ENCODE measurements around the gene NOL4L. TPM values are rescaled to one million over a fixed set of nuclear protein-coding genes. Genes with fewer than 3 reads are reported as not detected.

NOL4L gene
- total RNA-seq, 1 experiment from 2014 or later, result 31.7 TPM

- H3K4me1 Mint-ChIP-seq, result peaks cover 17 to 23% of the 10 kb centered on the region in 2 experiments
- Histone ChIP-seq H3K9me3 (ENCODE audit: control insufficient read depth, low read depth, low read length) (no peaks in the 10 kb centered on the region), H3K4me2 (ENCODE audit: insufficient read depth, insufficient read length, low read length) (no peak overlapping the region), H2AFZ (ENCODE audit: low read length) (no peak overlapping the region), H3K14ac (ENCODE audit: insufficient read depth, low read length) (no peak overlapping the region), H3K79me1 (ENCODE audit: insufficient read depth, low read depth, low read length, poor library complexity, severe bottlenecking) (no peaks in the 10 kb centered on the region), H3K4ac (ENCODE audit: low read depth, low read length) (no peak overlapping the region), H2BK12ac (ENCODE audit: insufficient read length, low read depth, low read length) (no peak overlapping the region), H4K91ac (ENCODE audit: insufficient read length, low read depth, low read length) (no peak overlapping the region), H2BK5ac (ENCODE audit: insufficient read length, low read length) (no peak overlapping the region), H3K27ac (ENCODE audit: insufficient read length, low read depth, low read length) (no peak overlapping the region), H3K23me2 (ENCODE audit: insufficient read length, low read depth, low read length, poor library complexity, severe bottlenecking) (peaks cover 4% of the 10 kb centered on the region), H3T11ph (ENCODE audit: low read length) (no peak overlapping the region), H3K9ac (ENCODE audit: extremely low read depth, insufficient read length, low read length) (no peak overlapping the region), H3K18ac (ENCODE audit: insufficient read length, low read depth, low read length) (no peak overlapping the region), H4K8ac (replicated peaks; ENCODE audit: insufficient read length, low read depth, low read length) (no peak overlapping the region), H4K5ac (ENCODE audit: insufficient read length, low read depth, low read length) (no peak overlapping the region), H3K4me1 (ENCODE audit: insufficient read depth, low read length) (no peaks in the 10 kb centered on the region), H3K56ac (ENCODE audit: insufficient read length, low read depth, low read length) (no peak overlapping the region), H3K79me2 (ENCODE audit: insufficient read depth, low read length) (no peaks in the 10 kb centered on the region), H2BK15ac (ENCODE audit: low read depth, low read length) (no peak overlapping the region), H2BK20ac (ENCODE audit: low read depth, low read length, poor library complexity, severe bottlenecking) (no peak overlapping the region), H2BK120ac (ENCODE audit: low read depth, low read length, poor library complexity, severe bottlenecking) (no peak overlapping the region), H3K27me3 (ENCODE audit: insufficient read depth, low read length) (no peaks in the 10 kb centered on the region), H4K20me1 (ENCODE audit: control insufficient read depth, insufficient read depth, insufficient read length) (no peaks in the 10 kb centered on the region), H3K23ac (ENCODE audit: insufficient read length, low read depth, low read length) (no peak overlapping the region), H2AK5ac (ENCODE audit: insufficient read length, low read length) (no peak overlapping the region)
- no peak for TF ChIP-seq CTCF (conservative IDR thresholded peaks at IDR 0.05)
- DNase-seq, result no peak
- H3K27me3 Mint-ChIP-seq (ENCODE audit: low read depth), result no peaks in the 10 kb centered on the region
- peak overlapping the region in 2 of 3 experiments; percentile 18 to 81; a peak in 1 of 7 replicates for H3K27ac Mint-ChIP-seq
- H3K4me3 Mint-ChIP-seq, result peak overlapping the region in 1 of 2 experiments; percentile 73; a peak in 1 of 5 replicates
- no peaks in the 10 kb centered on the region for H3K9me3 Mint-ChIP-seq
- WGBS (ENCODE audit: extremely low coverage, insufficient read length, low lambda C conversion rate), result no CpG with 5 or more reads among the region's 12 CpGs
- H3K36me3 Mint-ChIP-seq (ENCODE audit: insufficient read depth in 1 of 3, low read depth in 3 of 3), result peaks cover 7 to 16% (median 8%) of the 10 kb centered on the region in 3 experiments
Observed at GRCh38 chr20:32458837-32459220, 126.3 kb downstream of the NOL4L start.
